Endothelial cell of umbilical vein (primary cell): ENCODE results near the gene CLPX. TPM values are rescaled to one million over a fixed set of nuclear protein-coding genes. Genes with fewer than 3 reads are reported as not detected.
"Not testable (repeated sequence)": the region's sequence is repeated elsewhere in the genome, so short reads cannot be mapped to it uniquely, and the experiment has no call there.

Experiments used
- BruUV-seq: library from RNA; stranded (reverse); fragments of 400-500 nt; replicated peaks from 2 replicates; lab custom pipeline; 2021; lab: Mats Ljungman, UMichigan
- CTCF ChIA-PET: fragments of 300-600, 350-600 bp; sonication (Branson Sonifier 250); formaldehyde crosslinking; loops from one replicate; lab custom pipeline; 2021; ENCODE audit warnings: antibody characterized with exemption, inconsistent platforms; lab: Charles Lee
- POLR2A ChIA-PET: fragments of 300-600, 350-600 bp; sonication (Branson Sonifier 250); formaldehyde crosslinking; loops from one replicate; lab custom pipeline; 2021; ENCODE audit warnings: antibody characterized with exemption, inconsistent platforms; lab: Charles Lee
- DNase-seq: peaks from one replicate; pipeline ENCODE4 v3.0.0-alpha.2; 2011; ENCODE audit warnings: low read depth, low spot score
- FAIRE-seq: peaks from 2 replicates; lab custom pipeline; 2011; peaks lifted over from hg19 to GRCh38; lab: Jason Lieb, UNC
- H2AFZ ChIP-seq: 2 replicates; pipeline ENCODE4 v1.6.0; 2012; ENCODE audit warnings: low read depth, low read length, control low read depth, inconsistent platforms
- H3K27ac ChIP-seq: 2 replicates; pipeline ENCODE4 v1.5.1; 2011; ENCODE audit warnings: low read depth, mild to moderate bottlenecking, control low read depth, low read length, moderate library complexity; ENCODE audit not compliant: insufficient read depth
- H3K27me3 ChIP-seq, 2 experiments: 2 replicates each; pipeline versions ENCODE4 v1.6.0 to v1.6.1; 2011; ENCODE audit warnings: low read length in 2 of 2, mixed read lengths in 1 of 2; ENCODE audit not compliant: control insufficient read depth in 2 of 2, insufficient read depth in 2 of 2
- H3K36me3 ChIP-seq, 2 experiments: 2 replicates in 1 of 2; 3 replicates in 1 of 2; pipeline ENCODE4 v1.5.1; 2011; ENCODE audit warnings: low read length in 2 of 2, mild to moderate bottlenecking in 1 of 2, moderate library complexity in 1 of 2; ENCODE audit not compliant: control insufficient read depth in 2 of 2, insufficient read depth in 2 of 2; ENCODE audit errors: extremely low read depth in 1 of 2
- H3K4me1 ChIP-seq: 3 replicates; pipeline ENCODE4 v1.5.1; 2011; ENCODE audit warnings: mild to moderate bottlenecking, low read length; ENCODE audit not compliant: control insufficient read depth, insufficient read depth; ENCODE audit errors: extremely low read depth
- H3K4me2 ChIP-seq: 2 replicates; pipeline ENCODE4 v1.6.1; 2011; ENCODE audit warnings: low read length, control low read depth, mixed read lengths; ENCODE audit not compliant: insufficient read depth
- H3K4me3 ChIP-seq, 3 experiments: fragments of 200-600 bp in 1 of 3; sonication (generic), shearing (Covaris generic) in 1 of 3; replicated peaks in 1 of 3; 2 replicates each; pipeline ENCODE4 v1.5.1; 2011 to 2016; ENCODE audit warnings: control low read depth in 3 of 3, low read length in 3 of 3, mild to moderate bottlenecking in 2 of 3, inconsistent platforms in 1 of 3, low read depth in 1 of 3, moderate library complexity in 1 of 3; ENCODE audit not compliant: insufficient read depth in 1 of 3
- H3K79me2 ChIP-seq: 2 replicates; pipeline ENCODE4 v1.6.0; 2012; ENCODE audit warnings: low read length, inconsistent platforms; ENCODE audit not compliant: control insufficient read depth, insufficient read depth
- H3K9ac ChIP-seq: replicated peaks from 2 replicates; pipeline ENCODE3; 2011; ENCODE audit warnings: low read length, control low read depth; ENCODE audit not compliant: insufficient read depth; ENCODE audit errors: extremely low read depth
- H3K9me1 ChIP-seq: replicated peaks from 3 replicates; pipeline ENCODE4 v1.6.0; 2011; ENCODE audit warnings: mild to moderate bottlenecking, low read length; ENCODE audit not compliant: control insufficient read depth, insufficient read depth; ENCODE audit errors: extremely low read depth
- H3K9me3 ChIP-seq: replicated peaks from 2 replicates; pipeline ENCODE4 v1.5.1; 2012; ENCODE audit warnings: low read length, inconsistent platforms; ENCODE audit not compliant: control insufficient read depth, insufficient read depth
- H4K20me1 ChIP-seq: replicated peaks from 2 replicates; pipeline ENCODE3; 2011; ENCODE audit warnings: mild to moderate bottlenecking, low read length; ENCODE audit not compliant: control insufficient read depth, insufficient read depth; ENCODE audit errors: extremely low read depth
- CTCF ChIP-seq, 2 donors: IDR thresholded peaks; 1 replicate in 1 of 2; 2 replicates in 1 of 2; pipeline ENCODE4 v1.5.1; 2011; ENCODE audit warnings: low read length in 2 of 2, mild to moderate bottlenecking in 2 of 2, moderate library complexity in 2 of 2, control low read depth in 1 of 2, inconsistent platforms in 1 of 2, low read depth in 1 of 2; ENCODE audit not compliant: insufficient read depth in 1 of 2; ENCODE audit errors: extremely low read depth in 1 of 2
- EZH2 ChIP-seq: IDR thresholded peaks from 2 replicates; pipeline ENCODE4 v1.6.1; 2012; ENCODE audit warnings: borderline replicate concordance, low read depth, mild to moderate bottlenecking, moderate library complexity, low read length, inconsistent platforms; ENCODE audit not compliant: severe bottlenecking
- FOS ChIP-seq: IDR thresholded peaks from 2 replicates; pipeline ENCODE4 v1.6.1; 2011; ENCODE audit warnings: mild to moderate bottlenecking, low read length, moderate library complexity, borderline replicate concordance; ENCODE audit not compliant: insufficient read depth
- GATA2 ChIP-seq: IDR thresholded peaks from 2 replicates; pipeline ENCODE4 v1.7.0; 2011; ENCODE audit warnings: low read depth, mild to moderate bottlenecking, moderate library complexity, mixed read lengths, low read length; ENCODE audit not compliant: insufficient read length, insufficient read depth
- JUN ChIP-seq: IDR thresholded peaks from 2 replicates; pipeline ENCODE4 v1.6.1; 2011; ENCODE audit warnings: borderline replicate concordance, low read depth; ENCODE audit not compliant: insufficient read length, insufficient read depth
- MYC ChIP-seq: IDR thresholded peaks from one replicate; pipeline ENCODE4 v1.6.1; 2011; ENCODE audit warnings: mild to moderate bottlenecking, low read depth, low read length
- POLR2A ChIP-seq: IDR thresholded peaks from 2 replicates; pipeline ENCODE4 v1.6.1; 2012; ENCODE audit warnings: low read depth, mild to moderate bottlenecking, control low read depth, low read length
- POLR2AphosphoS5 ChIP-seq: IDR thresholded peaks from 2 replicates; pipeline ENCODE4 v1.6.1; 2012; ENCODE audit warnings: low read depth, mild to moderate bottlenecking, control low read depth, low read length, moderate library complexity; ENCODE audit not compliant: insufficient read depth
- dilution Hi-C: fragments of 300-500 bp; cut with MboI; formaldehyde crosslinking; loops from one replicate; pipeline ENCODE4 v1.15.0; 2019; ENCODE audit warnings: low sequenced_read_pairs; ENCODE audit not compliant: extremely low pct_ligation_motif_present
- intact Hi-C: fragments of 100-400 bp; cut with micrococcal nuclease; formaldehyde crosslinking; loops from one replicate; pipeline ENCODE4 v1.10.0; 2022
- polyA plus RNA-seq, 4 experiments: library from polyadenylated mRNA; depleted of rRNA in 3 of 4; stranded (reverse) in 3 of 4; unstranded in 1 of 4; fragments of >200 nt; gene quantifications; 2 replicates each; pipeline versions ENCODE4 v1.2.1 to v1.2.3, GENCODE V29; 2011 to 2012; ENCODE audit warnings: missing spikeins in 1 of 4
- total RNA-seq: library from RNA; stranded (reverse); gene quantifications from 2 replicates; pipeline ENCODE4 v1.2.3, GENCODE V29; 2021
- TF ChIP-seq, protein P1 (sequence below): IDR thresholded peaks from 2 replicates; pipeline ENCODE4 v1.6.1; 2011; ENCODE audit not compliant: insufficient read depth, insufficient read length

Gene CLPX
- total and polyA plus RNA-seq, 2 donors (not counting 3 experiments of a cell fraction or from before 2014, with no cell fraction given) = 11.1 to 41.4 TPM

- CTCF ChIA-PET, POLR2A ChIA-PET, H3K4me1 ChIP-seq, DNase-seq, BruUV-seq, H3K9me1 ChIP-seq, H3K9me3 ChIP-seq, H2AFZ ChIP-seq, H3K79me2 ChIP-seq, FAIRE-seq, H3K4me3 ChIP-seq, H3K36me3 ChIP-seq, H3K9ac ChIP-seq, H3K4me2 ChIP-seq, H4K20me1 ChIP-seq, H3K27ac ChIP-seq, dilution Hi-C loops, H3K27me3 ChIP-seq, intact Hi-C loops: not testable (repeated sequence)
These were observed 48.1 kb downstream of the CLPX start for GRCh38 chr15:65137089-65137488.

GRCh38 chr15:65134538-65134937 lies 50.6 kb downstream of the CLPX start:
- no peak for TF ChIP-seq EZH2
- TF ChIP-seq GATA2 = no peak
- TF ChIP-seq, protein P1, sequence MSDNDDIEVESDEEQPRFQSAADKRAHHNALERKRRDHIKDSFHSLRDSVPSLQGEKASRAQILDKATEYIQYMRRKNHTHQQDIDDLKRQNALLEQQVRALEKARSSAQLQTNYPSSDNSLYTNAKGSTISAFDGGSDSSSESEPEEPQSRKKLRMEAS = no peak
- TF ChIP-seq MYC = no peak
- no peak for TF ChIP-seq CTCF (IDR thresholded peaks at IDR 0.05; ENCODE audit: extremely low read depth in 1 of 2, insufficient read depth in 1 of 2, low read depth in 1 of 2, low read length in 2 of 2)
- TF ChIP-seq POLR2A = no peak
- no peak for TF ChIP-seq JUN
- TF ChIP-seq POLR2AphosphoS5 = no peak
- no peak for TF ChIP-seq FOS
- intact Hi-C loops (no loop called here), dilution Hi-C loops (no loop called here)
- Histone ChIP-seq H2AFZ (no peak overlapping the region), H3K9ac (no peak overlapping the region), H3K4me3 (no peak overlapping the region), H3K4me1 (peaks cover 10% of the 10 kb centered on the region), H3K27ac (no peak overlapping the region), H3K4me2 (no peak overlapping the region), H3K9me1 (no peaks in the 10 kb centered on the region), H3K36me3 (no peaks in the 10 kb centered on the region), H3K27me3 (no peaks in the 10 kb centered on the region), H3K9me3 (no peaks in the 10 kb centered on the region), H3K79me2 (peaks cover 21% of the 10 kb centered on the region), H4K20me1 (no peaks in the 10 kb centered on the region)
- DNase-seq = no peak
- no TSS peak for BruUV-seq
- no peak for FAIRE-seq
- ChIA-PET CTCF (interaction anchor here (1.4 to 1.6 kb wide), 2 partner anchors 31 to 33 kb away, joined by 3 to 4 read pairs; no protein-coding TSS in a partner anchor), POLR2A (no interaction called here)
